Adrenal gland (tissue), 5 donors: ENCODE data around the gene RPS15.

ENCODE experiments used
- CTCF ChIP-seq, 6 experiments: fragments of 450-650 bp in 4 of 6; fragments of 200-600 bp in 2 of 6; sonication (generic) in 1 of 6; IDR thresholded peaks; 1 replicate in 5 of 6; 2 replicates in 1 of 6; pipeline versions ENCODE4 v1.5.1 to v1.8.0; 2016 to 2021; ENCODE audit warnings: antibody characterized with exemption in 6 of 6, mild to moderate bottlenecking in 2 of 6, moderate library complexity in 1 of 6
- POLR2A ChIP-seq, 2 donors: fragments of 450-650 bp; IDR thresholded peaks; one replicate each; pipeline ENCODE4 v1.6.1; 2017; ENCODE audit warnings: antibody characterized with exemption in 2 of 2, mild to moderate bottlenecking in 2 of 2, moderate library complexity in 1 of 2
- donor health status: DM: no; HTN: no; CAD: no.

GRCh38 chr19:1400281-1401137 is 37.7 kb upstream of the RPS15 start:
- TF ChIP-seq CTCF (IDR thresholded peaks at IDR 0.05) = no peak
- peak in 1 of 2 donors; percentile 44 for TF ChIP-seq POLR2A (IDR thresholded peaks at IDR 0.05)
